ENCODE results near the gene MZB1. TPM values are rescaled to one million over a fixed set of nuclear protein-coding genes. Genes with fewer than 3 reads are reported as not detected.

The MZB1 gene
- total and polyA plus RNA-seq, 2 of the 8 experiments (the other 6 are each of a cell fraction or from before 2014, with no cell fraction given) = 0.39 to 0.47 TPM

GRCh38 chr5:139416651-139417050 is 26.9 kb upstream of the MZB1 start:
- no peak overlapping the region for H2AFZ ChIP-seq (ENCODE audit: low read length)
- no peaks in the 10 kb centered on the region for H3K27me3 ChIP-seq (replicated peaks in 1 of 4; ENCODE audit: control insufficient read depth in 3 of 4, extremely low read depth in 1 of 4, insufficient read depth in 3 of 4, low read length in 3 of 4)
- no peak overlapping the region for H2BK15ac ChIP-seq (ENCODE audit: low read length)
- no peak for TF ChIP-seq NRF1 (IDR thresholded peaks at IDR 0.05; ENCODE audit: low read depth, low read length)
- TF ChIP-seq GTF2F1 (IDR thresholded peaks at IDR 0.05; ENCODE audit: borderline replicate concordance, low read depth, low read length) = no peak
- TF ChIP-seq HDAC2 (IDR thresholded peaks at IDR 0.05; ENCODE audit: borderline replicate concordance in 1 of 2, low read depth in 2 of 2, low read length in 2 of 2) = no peak
- no peak for TF ChIP-seq PHF8 (conservative IDR thresholded peaks at IDR 0.05; ENCODE audit: low read depth, low read length)
- no peak overlapping the region for H2BK12ac ChIP-seq (ENCODE audit: low read depth, low read length)
- H3K4me3 ChIP-seq (ENCODE audit: extremely low read depth in 1 of 4, insufficient read depth in 2 of 4, low read depth in 3 of 4, low read length in 4 of 4) = no peak overlapping the region
- no peak overlapping the region for H3K23ac ChIP-seq (ENCODE audit: insufficient read length)
- no peak overlapping the region for H3K56ac ChIP-seq (replicated peaks; ENCODE audit: insufficient read length, low read depth, low read length)
- H3K14ac ChIP-seq (ENCODE audit: insufficient read length) = no peak overlapping the region
- no peak overlapping the region for H2BK20ac ChIP-seq (ENCODE audit: low read length)
- no peak overlapping the region for H3K4ac ChIP-seq (replicated peaks; ENCODE audit: insufficient read length, low read depth, low read length)
- H3K79me2 ChIP-seq (ENCODE audit: control insufficient read depth in 1 of 2, insufficient read depth in 2 of 2, low read length in 2 of 2) = no peaks in the 10 kb centered on the region
- POLR2A ChIA-PET (ENCODE audit: partially characterized antibody) = interaction anchor here (1.3 kb wide), 1 partner anchor 9 kb away, joined by 3 read pairs; no protein-coding TSS in a partner anchor
- H3K79me1 ChIP-seq (ENCODE audit: low read depth, low read length) = no peaks in the 10 kb centered on the region
- WGBS, 2 experiments (ENCODE audit: extremely low coverage in 1 of 2, insufficient coverage in 1 of 2, insufficient read length in 1 of 2, insufficient replicate concordance in 2 of 2, low coverage in 1 of 2, low lambda C conversion rate in 2 of 2, missing lambda C conversion rate in 1 of 2) = 88% methylated on average over 9 of the region's 9 CpGs; no CpG with 5 or more reads in 1 of the 2 experiments
- CTCF ChIA-PET (ENCODE audit: partially characterized antibody) = no interaction called here
- no peak for FAIRE-seq
- no peak overlapping the region for H3K4me2 ChIP-seq (ENCODE audit: insufficient read depth in 1 of 2, low read depth in 2 of 2, low read length in 2 of 2)
- no peak overlapping the region for H3K27ac ChIP-seq (ENCODE audit: low read depth, low read length)
- H2BK120ac ChIP-seq (replicated peaks; ENCODE audit: low read depth, low read length) = no peak overlapping the region
- no peak for DNase-seq (ENCODE audit: low read depth in 1 of 2, low spot score in 2 of 2)
- H3K23me2 ChIP-seq (ENCODE audit: low read depth, low read length) = no peaks in the 10 kb centered on the region
- H3K36me3 ChIP-seq (ENCODE audit: control insufficient read depth in 2 of 4, insufficient read depth in 4 of 4, low read length in 3 of 4) = peaks cover 2 to 21% (median 6%) of the 10 kb centered on the region in 4 experiments; a peak in 5 of 8 replicates
- H3K9ac ChIP-seq (replicated peaks in 1 of 4; ENCODE audit: extremely low read depth in 1 of 4, low read depth in 3 of 4, low read length in 3 of 4) = no peak overlapping the region
- H4K8ac ChIP-seq (ENCODE audit: extremely low read depth, insufficient read depth, low read length) = no peak overlapping the region
- no peak overlapping the region for H3K18ac ChIP-seq (ENCODE audit: extremely low read depth, low read length)
- H2AK5ac ChIP-seq (ENCODE audit: low read depth, low read length) = no peak overlapping the region
- H4K20me1 ChIP-seq (replicated peaks in 1 of 2; ENCODE audit: control insufficient read depth in 1 of 2, insufficient read depth in 2 of 2, low read length in 2 of 2) = no peaks in the 10 kb centered on the region
- H3K4me1 ChIP-seq (replicated peaks in 1 of 4; ENCODE audit: control insufficient read depth in 3 of 4, insufficient read depth in 4 of 4, low read length in 3 of 4) = peaks cover 4 to 9% (median 6%) of the 10 kb centered on the region in 4 experiments; a peak in 4 of 7 replicates
- H4K5ac ChIP-seq (ENCODE audit: insufficient read length, low read depth, low read length) = no peak overlapping the region
- H3K9me3 ChIP-seq (ENCODE audit: insufficient read depth in 2 of 2, low read depth in 1 of 2, low read length in 1 of 2) = no peaks in the 10 kb centered on the region
- H4K91ac ChIP-seq (replicated peaks; ENCODE audit: insufficient read length, low read length) = no peak overlapping the region
- H2BK5ac ChIP-seq (ENCODE audit: low read depth, low read length) = no peak overlapping the region
